Ascending aorta (tissue), 2 donors: ENCODE results near the gene DPPA4. TPM values are rescaled to one million over a fixed set of nuclear protein-coding genes. Genes with fewer than 3 reads are reported as not detected.

Source experiments
- DNase-seq, 2 donors: peaks; one replicate each; pipeline ENCODE4 v3.0.0-alpha.2; 2019; ENCODE audit warnings: low spot score in 2 of 2
- H3K27ac ChIP-seq, 2 donors: fragments of 200-600 bp; sonication (generic); one replicate each; pipeline ENCODE4 v1.5.1; 2016 to 2017; ENCODE audit warnings: mild to moderate bottlenecking in 1 of 2
- H3K27me3 ChIP-seq: fragments of 200-600 bp; sonication (generic); one replicate; pipeline ENCODE4 v1.5.1; 2017
- H3K36me3 ChIP-seq, 2 donors: fragments of 200-600 bp; sonication (generic); one replicate each; pipeline ENCODE4 v1.5.1; 2016
- H3K4me1 ChIP-seq, 2 donors: fragments of 200-600 bp; sonication (generic); one replicate each; pipeline ENCODE4 v1.5.1; 2016 to 2017; ENCODE audit warnings: mild to moderate bottlenecking in 1 of 2
- H3K4me3 ChIP-seq, 2 donors: fragments of 200-600 bp; sonication (generic); one replicate each; pipeline ENCODE4 v1.5.1; 2016 to 2017; ENCODE audit warnings: mild to moderate bottlenecking in 1 of 2
- H3K9me3 ChIP-seq, 2 donors: fragments of 200-600 bp; sonication (generic); one replicate each; pipeline ENCODE4 v1.5.1; 2016
- CTCF ChIP-seq, 3 experiments: fragments of 200-600 bp in 2 of 3; fragments of 450-650 bp in 1 of 3; sonication (generic) in 2 of 3; IDR thresholded peaks; one replicate each; pipeline ENCODE4 v1.5.1; 2016 to 2019; ENCODE audit warnings: antibody characterized with exemption in 3 of 3, mild to moderate bottlenecking in 1 of 3, moderate library complexity in 1 of 3
- intact Hi-C: fragments of 100-400 bp; cut with DNase I; formaldehyde crosslinking; loops from one replicate; pipeline ENCODE4 v1.15.1; 2023
- total RNA-seq: library from RNA; depleted of rRNA; stranded (reverse); fragments of >200 nt; gene quantifications from one replicate; pipeline ENCODE4 v1.1.0, GENCODE V29; 2016

Gene DPPA4
- total RNA-seq, 1 donor from 2014 or later: not detected

GRCh38 chr3:109356442-109357155 lies 19.3 kb upstream of the DPPA4 start:
- Histone ChIP-seq H3K27ac (no peak overlapping the region), H3K9me3 (no peaks in the 10 kb centered on the region), H3K4me3 (no peak overlapping the region), H3K27me3 (no peaks in the 10 kb centered on the region), H3K4me1 (no peaks in the 10 kb centered on the region), H3K36me3 (no peaks in the 10 kb centered on the region)
- DNase-seq: no peak
- intact Hi-C loops: no loop called here
- no peak for TF ChIP-seq CTCF (IDR thresholded peaks at IDR 0.05)

GRCh38 chr3:109355625-109356441 lies 18.5 kb upstream of the DPPA4 start:
- Histone ChIP-seq H3K27me3 (no peaks in the 10 kb centered on the region), H3K27ac (no peak overlapping the region), H3K4me1 (no peaks in the 10 kb centered on the region), H3K36me3 (no peaks in the 10 kb centered on the region), H3K9me3 (no peaks in the 10 kb centered on the region), H3K4me3 (no peak overlapping the region)
- intact Hi-C loops: no loop called here
- no peak for TF ChIP-seq CTCF (IDR thresholded peaks at IDR 0.05)
- DNase-seq: no peak

GRCh38 chr3:109353057-109353456 lies 15.7 kb upstream of the DPPA4 start:
- no peak overlapping the region for H3K27ac ChIP-seq
- no peaks in the 10 kb centered on the region for H3K4me1 ChIP-seq
- H3K36me3 ChIP-seq: no peaks in the 10 kb centered on the region
- no peaks in the 10 kb centered on the region for H3K9me3 ChIP-seq
- intact Hi-C loops: no loop called here
- H3K27me3 ChIP-seq: no peaks in the 10 kb centered on the region
- no peak for TF ChIP-seq CTCF (IDR thresholded peaks at IDR 0.05)
- DNase-seq: no peak
- no peak overlapping the region for H3K4me3 ChIP-seq

- Histone ChIP-seq H3K27ac (no peak overlapping the region), H3K4me1 (no peaks in the 10 kb centered on the region), H3K9me3 (no peaks in the 10 kb centered on the region), H3K36me3 (no peaks in the 10 kb centered on the region), H3K4me3 (no peak overlapping the region), H3K27me3 (no peaks in the 10 kb centered on the region)
- no peak for DNase-seq
- no peak for TF ChIP-seq CTCF (IDR thresholded peaks at IDR 0.05)
- intact Hi-C loops: no loop called here
Measured at GRCh38 chr3:109351231-109351630, 13.9 kb upstream of the DPPA4 start.

- no peak overlapping the region for H3K27ac ChIP-seq
- DNase-seq: no peak
- H3K4me1 ChIP-seq: no peaks in the 10 kb centered on the region
- H3K27me3 ChIP-seq: no peaks in the 10 kb centered on the region
- H3K4me3 ChIP-seq: no peak overlapping the region
- no peak for TF ChIP-seq CTCF (IDR thresholded peaks at IDR 0.05)
- H3K36me3 ChIP-seq: no peaks in the 10 kb centered on the region
- H3K9me3 ChIP-seq: no peaks in the 10 kb centered on the region
- intact Hi-C loops: no loop called here
Measured at GRCh38 chr3:109346770-109347295, 9.5 kb upstream of the DPPA4 start.
